Measurements from ENCODE around the gene TNFAIP2. TPM values are rescaled to one million over a fixed set of nuclear protein-coding genes. Genes with fewer than 3 reads are reported as not detected.

Gene TNFAIP2
- total RNA-seq, 4 donors from 2014 or later: 28.6 to 37.2 (median 31.2) TPM

GRCh38 chr14:103185051-103186029 lies 62.1 kb downstream of the TNFAIP2 start:
- no peak for DNase-seq
- Histone ChIP-seq H3K4me3 (replicated peaks in 1 of 3) (no peak overlapping the region), H3K9me3 (no peaks in the 10 kb centered on the region), H3K27me3 (no peaks in the 10 kb centered on the region), H3K4me1 (peaks cover 4 to 11% of the 10 kb centered on the region in 2 donors), H3K27ac (no peak overlapping the region), H3K36me3 (no peaks in the 10 kb centered on the region)
- intact Hi-C loops (cut with DNase I): loop anchor here (2.0 to 5.0 kb wide), 2 partner anchors 79 to 107 kb away; no protein-coding TSS in a partner anchor
- WGBS, 2 donors: 59 to 60% methylated on average over 13 of the region's 13 CpGs
- TF ChIP-seq POLR2A (IDR thresholded peaks at IDR 0.05): no peak
- TF ChIP-seq CTCF (IDR thresholded peaks at IDR 0.05): peak; percentile 30 to 77 (median 72)

GRCh38 chr14:103186241-103186822 lies 63.1 kb downstream of the TNFAIP2 start:
- 77% methylated on average over 9 of the region's 9 CpGs for WGBS, 2 donors
- no peak overlapping the region for H3K4me3 ChIP-seq (replicated peaks in 1 of 3)
- no peaks in the 10 kb centered on the region for H3K36me3 ChIP-seq
- intact Hi-C loops (cut with DNase I): loop anchor here (2.0 to 5.0 kb wide), 2 partner anchors 80 to 106 kb away; no protein-coding TSS in a partner anchor
- no peaks in the 10 kb centered on the region for H3K27me3 ChIP-seq
- no peak overlapping the region for H3K27ac ChIP-seq
- DNase-seq: no peak
- peaks cover 4 to 11% of the 10 kb centered on the region in 2 donors for H3K4me1 ChIP-seq
- H3K9me3 ChIP-seq: no peaks in the 10 kb centered on the region
- TF ChIP-seq POLR2A (IDR thresholded peaks at IDR 0.05): no peak
- TF ChIP-seq CTCF (IDR thresholded peaks at IDR 0.05): no peak

Other genes starting within 250 kb of the TNFAIP2 start
- gene AMN, start 200.8 kb upstream of the TNFAIP2 start, total RNA-seq: 10 to 100 TPM in 1 of 4 donors, 1 to 10 TPM in 3; 1.3 to 18.8 (median 3.3) TPM
- gene CDC42BPB, start 65.9 kb upstream of the TNFAIP2 start, total RNA-seq: 100 to 1,000 TPM in 2 of 4 donors, 10 to 100 TPM in 2; 90.7 to 153 (median 101) TPM
- gene LBHD2, start 39.3 kb upstream of the TNFAIP2 start, total RNA-seq: not detected
- under 1 TPM in 2 of 4 donors, not detected in 2; 0.44 to 0.78 TPM for gene EXOC3L4, start 28.7 kb upstream of the TNFAIP2 start, total RNA-seq
- gene EIF5, start 210.8 kb downstream of the TNFAIP2 start, total RNA-seq: 100 to 1,000 TPM; 257 to 428 (median 329) TPM

Data from thyroid gland (tissue), 4 donors.